Vagina (tissue), 2 donors: ENCODE data around the gene EIF5A. TPM values are rescaled to one million over a fixed set of nuclear protein-coding genes. Genes with fewer than 3 reads are reported as not detected.

Experiments used
- DNase-seq, 2 donors: peaks; one replicate each; pipeline ENCODE4 v3.0.0-alpha.2; 2017; ENCODE audit errors: extremely low spot score in 2 of 2
- H3K27ac ChIP-seq: fragments of 200-600 bp; sonication (generic); one replicate; pipeline ENCODE4 v1.5.1; 2019
- H3K27me3 ChIP-seq: fragments of 200-600 bp; sonication (generic); one replicate; pipeline ENCODE4 v1.5.1; 2019
- H3K36me3 ChIP-seq, 2 donors: fragments of 200-600 bp; sonication (generic); one replicate each; pipeline ENCODE4 v1.5.1; 2017 to 2019
- H3K4me1 ChIP-seq: fragments of 200-600 bp; sonication (generic); one replicate; pipeline ENCODE4 v1.5.1; 2019
- H3K4me3 ChIP-seq, 2 donors: fragments of 200-600 bp; sonication (generic); 1 replicate in 1 of 2; 2 replicates in 1 of 2; pipeline ENCODE4 v1.5.1; 2016 to 2019
- H3K9me3 ChIP-seq: fragments of 200-600 bp; sonication (generic); one replicate; pipeline ENCODE4 v1.5.1; 2019
- CTCF ChIP-seq, 3 experiments: fragments of 450-650 bp in 2 of 3; fragments of 200-600 bp in 1 of 3; sonication (generic) in 1 of 3; IDR thresholded peaks; one replicate each; pipeline ENCODE4 v1.5.1; 2017 to 2019; ENCODE audit warnings: antibody characterized with exemption in 3 of 3, mild to moderate bottlenecking in 2 of 3, moderate library complexity in 2 of 3
- POLR2A ChIP-seq, 2 donors: fragments of 450-650 bp; IDR thresholded peaks; one replicate each; pipeline ENCODE4 v1.6.1; 2017; ENCODE audit warnings: antibody characterized with exemption in 2 of 2, mild to moderate bottlenecking in 2 of 2, moderate library complexity in 2 of 2
- POLR2AphosphoS5 ChIP-seq, 2 donors: sonication (generic); formaldehyde crosslinking; IDR thresholded peaks; one replicate each; pipeline ENCODE4 v1.9.0; 2017; ENCODE audit warnings: antibody characterized with exemption in 2 of 2, mild to moderate bottlenecking in 2 of 2, low read depth in 1 of 2; ENCODE audit not compliant: insufficient read depth in 1 of 2
- intact Hi-C: fragments of 100-400 bp; cut with DNase I; formaldehyde crosslinking; loops from one replicate; pipeline ENCODE4 v1.15.1; 2023
- total RNA-seq: library from RNA; depleted of rRNA; stranded (reverse); fragments of >200 nt; gene quantifications from one replicate; pipeline ENCODE4 v1.2.3, GENCODE V29; 2016

EIF5A gene
- total RNA-seq, 1 donor from 2014 or later: 238 TPM

GRCh38 chr17:7313088-7313889, 5.9 kb downstream of the EIF5A start:
- intact Hi-C loops: loop anchor here (5.0 kb wide), 1 partner anchor 34 kb away; no protein-coding TSS in a partner anchor
- TF ChIP-seq POLR2AphosphoS5 (IDR thresholded peaks at IDR 0.05; ENCODE audit: insufficient read depth in 1 of 2, low read depth in 1 of 2) (no peak), CTCF (IDR thresholded peaks at IDR 0.05) (no peak), POLR2A (IDR thresholded peaks at IDR 0.05) (no peak)
- no peak overlapping the region for H3K27ac ChIP-seq
- no peak for DNase-seq
- H3K9me3 ChIP-seq: no peaks in the 10 kb centered on the region
- H3K36me3 ChIP-seq: peaks cover 3 to 61% of the 10 kb centered on the region in 2 donors
- H3K27me3 ChIP-seq: no peaks in the 10 kb centered on the region
- peaks cover 66% of the 10 kb centered on the region for H3K4me1 ChIP-seq
- H3K4me3 ChIP-seq: no peak overlapping the region

DNA sequence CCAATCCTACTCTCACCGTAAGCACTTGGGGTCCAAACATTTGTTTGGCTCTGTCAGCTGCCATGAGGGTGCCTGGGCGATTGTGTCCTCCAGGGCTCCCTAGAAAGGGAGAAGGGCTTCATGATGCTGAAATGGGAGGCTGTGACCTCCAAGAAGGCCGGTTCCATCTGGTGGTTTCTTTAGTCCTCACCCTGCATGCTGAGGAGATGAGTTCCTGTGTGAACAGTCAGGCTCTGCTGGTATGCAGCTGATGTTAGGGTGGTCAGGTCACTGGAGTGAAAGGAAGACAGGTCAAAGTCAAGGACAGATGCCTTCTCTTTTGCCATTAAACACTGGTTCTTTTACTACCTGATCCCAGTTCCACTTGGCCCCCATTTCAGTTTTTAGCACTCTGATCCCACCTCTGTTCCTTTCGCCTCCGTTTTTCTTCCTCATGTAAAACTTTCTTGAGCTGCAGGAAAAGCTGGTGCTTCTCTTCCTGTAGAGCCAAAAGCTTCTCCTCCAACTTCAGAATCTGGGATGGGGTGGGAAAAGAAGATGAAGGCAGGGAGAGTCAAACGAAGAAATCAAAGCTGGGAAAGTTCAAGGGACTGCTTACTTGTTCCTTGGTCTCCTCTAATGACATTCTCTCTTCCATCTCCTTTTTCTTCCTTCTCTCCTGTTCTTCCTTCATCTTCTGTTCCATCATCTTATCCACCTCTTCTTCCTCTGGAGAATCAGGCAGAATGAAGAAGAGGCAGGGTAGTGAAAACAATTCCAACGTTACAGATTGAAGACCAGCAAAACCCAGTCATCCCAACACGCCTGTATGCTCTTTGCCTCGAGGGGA, 6.7 kb downstream of the EIF5A start:
- intact Hi-C loops: loop anchor here (5.0 kb wide), 1 partner anchor 33 kb away; no protein-coding TSS in a partner anchor
- TF ChIP-seq POLR2A (IDR thresholded peaks at IDR 0.05): no peak
- TF ChIP-seq CTCF (IDR thresholded peaks at IDR 0.05): no peak
- no peak for TF ChIP-seq POLR2AphosphoS5 (IDR thresholded peaks at IDR 0.05; ENCODE audit: insufficient read depth in 1 of 2, low read depth in 1 of 2)
- Histone ChIP-seq H3K27me3 (no peaks in the 10 kb centered on the region), H3K27ac (peak overlapping the region; percentile 91), H3K4me3 (peak overlapping the region; percentile 87 to 95), H3K9me3 (no peaks in the 10 kb centered on the region), H3K36me3 (peaks cover 3 to 69% of the 10 kb centered on the region in 2 donors), H3K4me1 (peaks cover 58% of the 10 kb centered on the region)
- no peak for DNase-seq

- H3K4me3 ChIP-seq: peak within 1 kb of the TSS; percentile 87 to 95
- intact Hi-C loops: loop anchor here (5.0 kb wide), 1 partner anchor 32 kb away; no protein-coding TSS in a partner anchor
- H3K9me3 ChIP-seq: no peaks in the 10 kb centered on the region
- H3K36me3 ChIP-seq: peaks cover 3 to 66% of the 10 kb centered on the region in 2 donors
- no peak for DNase-seq
- TF ChIP-seq CTCF (IDR thresholded peaks at IDR 0.05) (no peak), POLR2A (IDR thresholded peaks at IDR 0.05) (peak in 1 of 2 donors; percentile 60), POLR2AphosphoS5 (IDR thresholded peaks at IDR 0.05; ENCODE audit: insufficient read depth in 1 of 2, low read depth in 1 of 2) (peak; percentile 92 to 96)
- peaks cover 50% of the 10 kb centered on the region for H3K4me1 ChIP-seq
- H3K27me3 ChIP-seq: no peaks in the 10 kb centered on the region
- peak within 1 kb of the TSS; percentile 91 for H3K27ac ChIP-seq
These were observed 7.5 kb downstream of the EIF5A start, which contains the start of gene GPS2 for GRCh38 chr17:7314719-7315569. TSS of gene GPS2 (minus strand) at chr17:7315360. CDS start at chr17:7315052, 308 bp downstream.

- peaks cover 42% of the 10 kb centered on the region for H3K4me1 ChIP-seq
- H3K4me3 ChIP-seq: peak overlapping the region; percentile 87 to 95
- peaks cover 3 to 62% of the 10 kb centered on the region in 2 donors for H3K36me3 ChIP-seq
- intact Hi-C loops: no loop called here
- H3K9me3 ChIP-seq: no peaks in the 10 kb centered on the region
- no peak for DNase-seq
- H3K27ac ChIP-seq: peak overlapping the region; percentile 91
- TF ChIP-seq CTCF (IDR thresholded peaks at IDR 0.05) (no peak), POLR2AphosphoS5 (IDR thresholded peaks at IDR 0.05; ENCODE audit: insufficient read depth in 1 of 2, low read depth in 1 of 2) (peak in 1 of 2 donors; percentile 6), POLR2A (IDR thresholded peaks at IDR 0.05) (no peak)
- H3K27me3 ChIP-seq: no peaks in the 10 kb centered on the region
These were observed 8.3 kb downstream of the EIF5A start for GRCh38 chr17:7315570-7316235.
